Stimulated activated CD4-positive, alpha-beta T cell treated with anti-CD3 and anti-CD28 coated beads, Interleukin-1b, Interleukin-23, amount 100 ng/mL, for 48 hours (primary cell): ENCODE data around the gene TMEM38B.

Source experiments
- DNase-seq: peaks from one replicate; pipeline ENCODE4 v3.0.0-alpha.2; 2020

TMEM38B gene, protein sequence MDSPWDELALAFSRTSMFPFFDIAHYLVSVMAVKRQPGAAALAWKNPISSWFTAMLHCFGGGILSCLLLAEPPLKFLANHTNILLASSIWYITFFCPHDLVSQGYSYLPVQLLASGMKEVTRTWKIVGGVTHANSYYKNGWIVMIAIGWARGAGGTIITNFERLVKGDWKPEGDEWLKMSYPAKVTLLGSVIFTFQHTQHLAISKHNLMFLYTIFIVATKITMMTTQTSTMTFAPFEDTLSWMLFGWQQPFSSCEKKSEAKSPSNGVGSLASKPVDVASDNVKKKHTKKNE

GRCh38 chr9:105694190-105694847, at the start of gene TMEM38B:
Gene TMEM38B, plus strand, starts transcription at chr9:105694541. Its CDS starts 120 bp downstream, at chr9:105694661.
- peak; percentile 70 for DNase-seq

DNA sequence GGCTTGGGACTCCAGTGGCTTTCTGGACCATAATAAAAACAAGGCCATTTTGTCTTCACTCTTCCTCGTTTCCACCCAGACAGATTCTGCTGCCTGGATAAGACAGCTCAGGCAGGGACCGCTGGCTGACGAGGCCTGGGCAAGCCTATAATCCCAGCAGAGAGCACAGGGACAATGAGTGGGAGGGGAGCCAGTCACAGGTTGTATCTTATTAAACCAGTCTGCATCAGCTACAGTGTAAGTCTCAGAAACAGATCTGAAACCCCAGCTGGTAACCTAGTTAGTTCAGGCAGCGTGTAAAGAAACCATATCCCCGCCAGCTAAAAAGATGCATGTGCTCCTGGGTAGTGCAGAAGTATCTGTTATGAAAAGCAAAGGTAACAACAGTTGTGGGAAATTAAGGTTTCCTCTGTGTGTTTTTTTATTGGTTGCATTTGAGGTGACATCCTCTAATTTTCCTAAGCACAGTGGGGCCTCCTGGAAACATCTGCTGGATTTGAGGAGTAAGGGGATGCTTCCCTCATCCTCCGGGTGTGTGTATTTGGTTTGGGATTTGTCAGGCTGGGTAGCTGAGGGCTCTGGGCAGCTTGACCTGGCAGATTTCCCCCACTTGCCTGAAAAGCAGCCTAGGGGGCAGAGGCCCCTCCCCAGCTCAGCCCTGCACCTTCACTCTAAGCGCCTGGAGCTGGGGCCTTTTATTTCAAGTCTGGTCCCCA, 47.3 kb upstream of the TMEM38B start:
- no peak for DNase-seq

GRCh38 chr9:105647595-105648349, 46.6 kb upstream of the TMEM38B start:
- DNase-seq: no peak

DNA sequence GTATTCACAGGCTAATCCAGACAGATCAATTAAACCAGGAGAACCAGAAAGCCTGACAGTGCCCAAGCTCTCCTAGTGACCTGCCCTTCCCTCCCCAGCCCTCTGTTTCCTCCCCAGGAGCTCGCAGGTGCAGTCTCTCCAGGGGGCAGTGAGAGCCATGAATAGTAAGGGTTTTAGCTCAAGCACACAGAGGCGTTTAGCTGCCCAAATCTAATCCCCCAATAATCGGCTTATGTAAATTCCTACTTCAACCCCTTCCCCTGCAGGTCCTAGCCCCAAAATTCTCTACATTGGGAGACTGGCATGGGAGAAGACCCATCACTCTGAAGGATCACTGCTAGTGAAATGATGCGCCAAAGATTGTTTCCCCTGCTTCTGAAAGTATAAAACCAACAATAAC, 42.5 kb upstream of the TMEM38B start:
- no peak for DNase-seq

DNA sequence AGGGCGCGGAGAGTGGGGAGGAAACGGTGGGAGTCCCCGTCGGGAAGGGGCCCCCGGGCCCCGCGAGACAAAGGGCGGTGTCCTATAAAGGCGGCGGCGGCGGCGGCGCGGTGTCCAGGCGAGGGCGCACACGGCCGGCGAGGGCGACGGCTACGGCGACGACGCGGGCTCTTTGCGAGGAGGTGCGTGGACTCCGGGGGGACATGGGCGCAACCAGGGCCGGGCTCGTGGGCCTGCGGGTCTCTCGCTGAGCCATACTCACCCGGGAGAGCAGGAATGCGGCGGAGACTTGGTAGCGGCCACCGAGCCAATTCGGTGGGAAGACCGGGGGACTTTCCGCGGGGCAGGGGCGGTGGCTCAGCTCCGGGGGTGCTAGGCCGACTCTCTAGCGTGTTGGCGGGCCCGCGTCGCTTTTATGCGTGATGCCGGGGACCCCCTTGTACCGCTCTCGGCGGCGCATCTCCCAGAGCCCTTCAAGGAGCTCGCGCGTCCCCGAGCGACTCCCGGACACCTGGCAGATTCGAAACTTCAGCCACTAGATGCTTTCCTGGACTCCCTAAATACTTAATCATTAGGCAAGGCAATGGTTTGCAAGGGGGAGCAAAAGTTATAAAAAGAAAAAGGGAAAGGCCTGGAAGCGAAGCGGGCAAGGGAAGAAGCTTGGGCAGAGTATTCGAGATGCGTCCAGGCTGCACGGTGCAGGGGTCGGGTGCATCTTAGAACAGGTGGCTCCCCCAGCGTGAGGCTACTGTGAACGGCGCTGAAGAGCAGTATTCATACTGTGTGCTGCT, 38.0 kb upstream of the TMEM38B start:
- no peak for DNase-seq

GRCh38 chr9:105658351-105658750, 36.0 kb upstream of the TMEM38B start:
- no peak for DNase-seq

DNA sequence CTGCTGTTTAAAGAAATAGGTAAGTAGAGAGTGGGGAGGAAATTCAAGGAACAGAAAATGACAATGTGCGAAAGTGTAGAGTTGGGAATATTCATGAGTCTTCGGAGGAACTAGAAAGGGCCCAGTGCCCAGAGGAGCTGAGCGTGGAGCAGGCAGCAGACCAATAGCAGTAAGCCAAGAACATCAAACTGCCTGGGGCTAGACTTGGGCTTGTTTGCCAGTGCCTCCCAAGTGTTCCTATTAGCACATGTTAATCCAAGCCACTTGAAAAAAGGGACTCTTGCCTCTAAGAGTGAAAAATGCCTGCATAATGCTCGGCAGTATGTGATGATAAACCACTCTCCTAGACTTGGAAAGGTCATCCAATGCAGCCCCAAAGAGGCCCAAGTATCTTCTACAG, 33.3 kb upstream of the TMEM38B start:
- no peak for DNase-seq

GRCh38 chr9:105662184-105663104, 31.9 kb upstream of the TMEM38B start, which contains the start of gene TAL2:
Gene TAL2, plus strand, starts transcription at chr9:105662457. Its CDS starts 40 bp downstream, at chr9:105662497.
- DNase-seq: no peak

DNA sequence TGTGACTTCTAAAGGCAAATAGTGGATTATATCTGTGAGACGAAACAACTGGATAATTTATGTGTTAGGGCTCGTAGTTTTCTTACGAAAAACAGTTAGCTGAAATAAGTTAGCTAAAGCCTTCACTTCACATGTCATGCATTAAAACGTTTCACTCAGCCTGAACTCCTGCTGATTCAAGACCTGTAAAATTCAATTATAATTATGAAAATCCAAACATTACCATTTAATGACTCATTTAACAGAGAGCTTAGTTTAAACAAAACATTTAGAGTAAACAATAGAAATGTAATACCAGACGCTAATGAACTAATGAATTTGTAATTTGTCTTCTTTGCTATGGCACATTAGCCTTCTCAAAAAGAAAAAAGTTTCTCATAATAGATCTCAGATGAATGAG, 30.4 kb upstream of the TMEM38B start:
- DNase-seq: no peak

DNA sequence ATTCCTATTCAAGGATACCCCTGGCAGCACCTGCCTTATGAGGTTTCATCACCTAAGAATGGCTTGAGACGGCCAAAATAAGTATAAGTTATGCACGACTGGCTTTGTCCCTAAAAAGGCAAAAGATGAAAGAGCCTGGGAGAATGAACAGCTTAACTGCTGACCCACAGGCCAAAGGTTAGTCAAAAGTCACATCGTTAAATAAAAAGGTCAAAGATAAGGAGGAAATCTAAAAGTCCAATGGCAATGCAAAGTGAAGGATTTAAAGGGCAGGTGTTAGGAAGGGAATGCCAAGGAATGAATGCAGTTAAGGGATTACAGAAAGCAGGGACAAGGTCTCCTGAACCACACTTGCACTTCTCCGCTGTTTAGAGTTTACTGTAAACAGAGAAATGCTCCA, 26.5 kb upstream of the TMEM38B start:
- no peak for DNase-seq

DNA sequence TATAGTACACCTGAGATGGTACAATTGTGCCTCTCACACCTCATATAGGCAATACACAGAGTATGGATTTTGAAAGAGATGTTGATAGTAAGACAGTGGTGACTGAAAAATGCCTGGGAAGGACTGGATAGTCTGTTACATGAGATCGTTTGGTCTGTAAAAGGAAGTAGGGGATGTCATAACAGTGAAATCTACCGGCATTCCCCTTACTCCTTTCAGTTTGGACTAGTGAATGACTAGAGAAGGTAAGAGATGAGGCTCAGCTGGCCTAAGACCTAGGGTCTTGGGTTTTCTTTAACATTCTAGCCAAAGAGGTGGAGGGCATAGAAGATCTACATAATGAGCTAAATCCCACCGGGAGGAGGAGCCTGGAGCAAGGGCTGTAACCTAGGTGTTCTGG, 24.0 kb upstream of the TMEM38B start:
- DNase-seq: no peak

- DNase-seq: no peak
Measured at GRCh38 chr9:105670775-105671174, 23.6 kb upstream of the TMEM38B start.

DNA sequence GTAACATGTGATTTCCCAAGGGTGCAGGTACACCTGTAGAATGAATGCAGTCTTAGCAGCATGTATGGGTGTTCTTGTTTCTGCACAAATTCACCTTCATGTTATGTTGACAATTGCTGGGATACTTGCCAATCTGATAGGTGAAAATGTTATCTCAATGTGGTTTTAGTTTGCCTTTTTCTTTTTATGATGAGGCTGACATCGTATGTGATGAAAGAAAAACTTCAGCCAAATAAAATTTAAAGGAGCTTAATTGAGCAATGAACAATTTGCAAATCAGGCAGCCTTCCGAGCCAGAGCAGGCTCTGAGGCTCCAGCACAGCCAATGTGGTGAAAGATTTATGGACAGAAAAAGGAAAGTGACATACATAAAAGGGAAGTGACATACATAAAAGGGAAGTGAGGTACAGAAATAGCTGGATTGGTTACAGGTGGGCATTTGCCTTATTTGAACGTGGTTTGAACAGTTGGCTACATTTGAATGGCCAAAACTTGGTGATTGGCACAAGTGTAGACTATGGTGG, 21.6 kb upstream of the TMEM38B start:
- DNase-seq: no peak

GRCh38 chr9:105673850-105674387, 20.4 kb upstream of the TMEM38B start:
- DNase-seq: no peak

- DNase-seq: no peak
Measured at GRCh38 chr9:105676351-105676923, 17.9 kb upstream of the TMEM38B start.

DNA sequence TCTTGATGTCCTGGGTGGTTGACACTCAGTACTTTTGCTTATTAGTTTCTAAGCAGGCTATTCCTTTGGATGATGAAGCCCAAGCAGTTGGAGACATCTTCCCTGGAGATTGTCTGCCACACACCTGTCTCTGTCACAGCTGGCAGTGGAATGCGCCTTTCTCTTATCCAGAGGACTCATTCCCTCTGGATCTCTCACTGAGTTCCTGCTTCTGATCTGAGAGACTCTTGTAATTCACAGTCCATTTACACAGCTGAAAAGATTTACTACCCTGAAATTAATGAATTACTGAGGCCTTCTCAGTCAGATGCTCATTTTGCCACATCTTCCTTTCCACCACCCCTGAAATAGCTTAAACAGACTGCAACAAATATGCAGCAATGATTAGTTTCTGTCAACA, 16.2 kb upstream of the TMEM38B start:
- no peak for DNase-seq

- no peak for DNase-seq
Measured at GRCh38 chr9:105678781-105679180, 15.6 kb upstream of the TMEM38B start.

GRCh38 chr9:105679257-105680022, 14.9 kb upstream of the TMEM38B start:
- no peak for DNase-seq

DNA sequence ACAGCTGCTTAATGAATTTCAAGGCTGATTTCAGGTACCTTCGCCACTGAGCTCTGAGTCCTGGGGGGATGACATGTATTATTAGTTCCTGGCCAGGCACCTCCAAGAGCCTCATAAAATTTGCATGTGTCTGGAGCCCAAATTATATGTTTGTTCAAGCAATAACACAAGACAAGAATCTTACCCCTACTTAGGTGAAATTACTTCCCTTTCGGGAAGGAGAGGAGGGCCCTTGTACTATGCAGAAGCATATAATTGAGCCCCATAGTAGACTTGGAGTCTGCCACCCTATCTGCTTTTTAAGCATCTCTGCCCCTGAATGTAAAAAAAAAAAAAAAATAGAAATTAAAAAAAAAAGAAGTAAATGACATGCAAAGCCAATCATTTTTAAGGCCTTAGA, 13.0 kb upstream of the TMEM38B start:
- DNase-seq: no peak
